Tongue (tissue), 2 donors: Measurements from ENCODE around the gene GMEB2. TPM values are rescaled to one million over a fixed set of nuclear protein-coding genes. Genes with fewer than 3 reads are reported as not detected.
"Not testable (repeated sequence)": the region's sequence is repeated elsewhere in the genome, so short reads cannot be mapped to it uniquely, and the experiment has no call there.

Experiments used
- DNase-seq: peaks from one replicate; pipeline ENCODE4 v3.0.0-alpha.2; 2015
- total RNA-seq: library from RNA; depleted of rRNA; stranded (reverse); fragments of >200 nt; gene quantifications from one replicate; pipeline ENCODE4 v1.2.3, GENCODE V29; 2014

Gene GMEB2
- total RNA-seq, 1 donor from 2014 or later = 9.9 TPM

DNA sequence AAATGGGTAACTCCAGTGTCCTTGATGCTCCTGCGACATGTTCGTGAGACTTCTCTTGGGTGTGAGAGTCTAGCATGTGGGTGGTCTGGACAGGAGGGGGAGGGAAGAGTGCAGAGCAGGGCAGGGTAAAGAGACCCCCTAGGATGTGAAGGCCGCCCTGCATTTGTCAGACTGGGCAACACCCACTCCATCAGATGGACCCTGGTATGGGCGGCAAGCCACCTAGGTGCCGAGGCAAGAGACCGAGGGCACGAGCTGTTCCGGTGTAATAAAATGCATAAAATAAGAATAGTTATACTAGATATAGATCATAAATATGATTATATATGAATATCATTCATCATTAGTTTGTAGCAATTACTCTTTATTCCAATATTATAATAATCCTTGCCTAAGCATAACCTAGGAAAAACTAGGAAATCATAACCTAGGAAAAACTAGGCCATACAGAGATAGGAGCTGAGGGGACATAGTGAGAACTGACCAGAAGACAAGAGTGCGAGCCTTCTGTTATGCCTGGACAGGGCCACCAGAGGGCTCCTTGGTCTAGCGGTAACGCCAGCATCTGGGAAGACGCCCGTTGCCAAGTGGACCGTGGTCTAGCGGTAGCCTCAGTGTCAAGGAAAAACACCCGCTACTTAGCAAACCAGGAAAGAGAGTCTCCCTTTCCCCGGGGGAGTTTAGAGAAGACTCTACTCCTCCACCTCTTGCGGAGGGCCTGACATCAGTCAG, 12.9 kb downstream of the GMEB2 start:
- not testable (repeated sequence) for DNase-seq

DNA sequence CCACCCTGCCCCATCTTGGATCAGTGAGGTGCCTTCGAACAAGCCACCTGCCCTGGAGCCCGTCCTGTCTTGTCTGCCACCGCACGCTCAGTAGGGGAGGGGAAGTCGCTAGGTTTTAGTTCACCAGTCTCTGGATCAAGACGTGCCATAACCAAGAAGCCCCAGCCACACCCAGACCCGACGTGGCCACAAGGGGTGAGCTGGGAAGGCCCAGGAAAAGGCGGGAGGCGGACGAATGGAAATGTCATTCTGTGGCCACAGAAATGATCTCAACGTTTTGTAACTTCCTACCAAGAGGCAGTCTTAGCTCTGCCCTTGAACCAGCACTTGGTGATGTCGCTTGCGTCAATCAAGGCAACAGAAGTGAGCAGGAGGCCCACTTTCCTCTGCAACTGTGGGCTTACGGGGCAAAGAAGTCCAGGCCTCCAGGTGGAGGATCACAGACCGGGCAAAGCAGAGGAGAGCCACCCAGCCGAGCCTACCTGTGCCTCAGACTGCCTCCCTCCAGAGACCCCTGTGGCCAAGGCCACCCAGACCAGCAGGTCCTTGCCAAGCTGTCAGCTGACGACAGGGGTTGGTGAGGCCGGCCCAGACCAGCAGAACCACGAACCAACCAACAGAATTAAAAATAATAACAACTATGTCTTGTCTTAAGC, 14.5 kb downstream of the GMEB2 start:
- no peak for DNase-seq

DNA sequence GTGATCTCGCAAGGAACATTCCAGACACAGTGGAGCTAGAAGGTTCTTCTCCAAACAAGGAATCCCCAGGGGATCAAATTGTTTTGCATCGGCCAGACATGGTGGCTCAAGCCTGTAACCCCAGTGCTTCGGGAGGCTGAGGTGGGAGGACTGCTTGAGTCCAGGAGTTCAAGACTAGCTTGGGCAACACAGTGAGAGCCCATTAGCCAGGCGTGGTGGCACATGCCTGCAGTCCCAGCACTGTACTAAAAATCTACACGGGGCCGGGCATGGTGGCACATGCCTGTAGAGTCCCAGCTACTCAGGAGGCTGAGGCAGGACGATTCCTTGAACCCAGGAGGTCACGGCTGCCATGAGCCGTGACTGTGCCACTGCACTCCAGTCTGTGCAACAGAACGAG, 15.3 kb downstream of the GMEB2 start:
- DNase-seq = no peak

DNA sequence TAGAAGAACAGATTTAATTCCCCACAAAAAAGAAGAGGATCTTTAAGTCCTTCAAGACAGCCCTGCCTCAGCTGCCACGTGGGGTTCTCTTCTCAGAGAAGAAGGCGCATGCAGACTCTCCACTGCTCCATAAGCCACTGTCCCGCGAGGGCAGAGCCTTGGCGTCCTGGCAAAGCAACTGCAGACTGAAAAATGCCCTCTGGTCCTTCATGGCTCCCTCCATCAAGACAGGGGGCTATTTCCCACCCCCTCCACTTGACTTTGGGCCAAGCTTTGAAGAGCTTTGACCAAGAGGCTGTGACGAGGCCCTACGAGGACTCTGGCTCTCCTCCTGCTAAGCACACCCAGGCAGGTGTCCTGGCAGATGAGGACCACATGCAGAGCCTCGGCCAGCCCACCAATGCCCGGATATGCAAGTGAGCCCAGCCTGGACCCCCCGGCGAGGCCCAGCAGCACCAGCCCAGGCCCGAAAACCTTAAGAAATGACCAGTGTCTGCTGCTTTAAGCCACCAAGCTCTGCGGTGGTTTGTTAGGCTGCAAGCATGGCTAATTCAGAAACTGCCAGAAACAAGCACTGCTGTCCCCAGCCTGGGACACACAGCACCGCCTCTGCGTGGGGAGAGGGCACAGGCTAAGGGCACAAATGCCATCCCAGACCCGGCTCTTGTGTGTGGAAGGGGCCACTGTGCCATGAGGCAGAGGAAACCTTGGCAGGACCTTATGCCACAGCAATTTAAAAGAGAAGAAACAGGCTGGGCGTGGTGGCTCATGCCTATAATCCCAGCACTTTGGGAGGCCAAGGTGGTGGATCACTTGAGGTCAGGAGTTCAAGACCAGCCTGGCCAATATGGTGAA, 16.1 kb downstream of the GMEB2 start:
- DNase-seq = no peak

DNA sequence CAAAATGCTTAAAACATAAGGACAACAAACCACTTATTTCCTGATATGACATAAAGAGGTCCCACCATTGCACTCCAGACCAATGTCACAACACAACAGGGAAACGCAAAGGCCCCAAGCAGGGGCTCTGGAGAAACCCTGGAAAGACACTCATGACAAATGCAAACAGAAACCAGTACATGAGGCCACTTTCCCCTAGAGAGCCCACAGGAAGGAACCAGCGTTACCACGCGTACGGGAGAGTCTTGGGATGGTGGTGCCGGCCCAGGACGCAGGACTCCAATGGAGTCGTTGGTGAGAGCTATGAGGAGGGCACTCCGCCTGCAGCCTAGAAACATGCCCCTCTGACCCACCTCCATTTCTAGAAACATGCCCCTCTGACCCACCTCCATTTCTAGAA, 20.2 kb downstream of the GMEB2 start:
- no peak for DNase-seq

DNA sequence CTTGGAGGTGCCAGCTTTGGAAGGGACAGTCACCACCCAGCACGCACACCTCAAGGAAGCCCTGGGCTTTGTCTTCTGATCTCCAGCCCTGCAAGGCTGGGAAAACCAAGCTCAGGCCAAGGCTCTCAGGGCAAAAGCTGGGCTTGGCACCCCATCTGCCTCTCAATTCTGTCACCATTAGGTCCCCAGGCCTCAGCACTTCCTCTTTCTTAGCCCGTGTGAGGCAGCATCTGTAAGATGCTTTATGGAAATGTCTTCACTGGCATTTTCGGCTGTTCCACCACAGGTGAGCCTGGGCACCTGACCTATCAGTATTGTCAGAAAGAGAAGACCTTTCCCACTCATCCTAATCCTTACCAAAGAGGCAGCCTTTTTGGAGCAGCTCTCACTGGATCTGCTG, 24.6 kb downstream of the GMEB2 start:
- no peak for DNase-seq

DNA sequence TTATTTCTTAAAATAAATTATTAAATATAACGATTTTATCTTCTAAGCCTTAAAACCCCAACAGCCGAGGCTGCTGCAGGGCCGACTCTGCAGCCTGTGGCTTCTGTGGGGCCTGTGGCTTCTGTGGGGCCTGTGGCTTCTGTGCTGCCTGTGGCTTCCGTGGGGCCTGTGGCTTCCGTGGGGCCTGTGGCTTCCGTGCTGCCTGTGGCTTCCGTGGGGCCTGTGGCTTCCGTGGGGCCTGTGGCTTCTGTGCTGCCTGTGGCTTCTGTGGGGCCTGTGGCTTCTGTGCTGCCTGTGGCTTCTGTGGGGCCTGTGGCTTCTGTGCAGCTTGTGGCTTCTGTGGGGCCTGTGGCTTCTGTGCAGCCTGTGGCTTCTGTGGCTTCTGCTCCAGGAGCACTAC, 25.2 kb downstream of the GMEB2 start:
- DNase-seq = not testable (repeated sequence)

- DNase-seq = no peak
These were observed 27.4 kb downstream of the GMEB2 start for GRCh38 chr20:63599396-63600050.

DNA sequence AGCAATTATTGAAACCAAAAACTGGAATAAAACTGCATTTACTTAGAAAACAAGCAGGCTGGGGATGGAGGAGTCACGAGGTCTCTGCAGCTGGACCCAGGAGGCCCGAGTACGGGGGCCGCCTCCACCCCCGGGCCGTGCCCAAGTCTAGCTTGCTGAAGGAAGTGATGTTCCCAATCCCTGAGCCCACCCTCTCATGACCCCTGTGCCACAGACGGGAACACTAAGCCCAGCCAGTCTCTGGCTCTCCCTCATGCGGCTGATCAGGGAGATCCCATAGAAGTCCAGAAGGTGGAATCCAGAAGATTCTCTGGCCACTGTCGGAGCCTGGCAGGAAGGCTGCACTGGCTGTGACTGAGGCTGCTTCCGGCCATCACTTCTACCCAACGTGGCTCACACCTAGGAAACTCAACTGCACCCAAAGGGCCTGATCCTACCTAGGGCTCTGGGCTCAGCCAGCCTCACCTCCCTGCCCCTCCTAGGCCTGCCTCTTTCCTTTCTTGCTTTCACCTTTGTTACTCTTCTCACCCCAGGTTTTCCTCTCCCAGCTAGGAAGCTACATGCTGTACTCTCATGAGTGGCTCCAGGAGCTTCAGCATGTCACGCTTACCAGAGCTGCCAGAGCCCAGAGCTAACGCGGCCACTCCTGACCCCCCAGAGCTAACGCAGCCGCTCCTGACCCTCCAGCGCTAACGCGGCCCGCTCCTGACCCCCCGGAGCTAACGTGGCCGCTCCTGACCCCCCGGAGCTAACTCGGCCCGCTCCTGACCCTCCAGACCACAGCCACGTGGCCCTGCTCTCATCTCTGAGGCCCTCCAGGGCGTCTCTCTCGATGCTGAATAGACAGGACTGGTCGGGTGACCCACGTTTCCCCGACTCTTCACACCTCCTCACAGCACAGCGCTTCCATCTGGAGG, 28.2 kb downstream of the GMEB2 start:
- no peak for DNase-seq

- no peak for DNase-seq
These were observed 29.0 kb downstream of the GMEB2 start for GRCh38 chr20:63597651-63598478.

DNA sequence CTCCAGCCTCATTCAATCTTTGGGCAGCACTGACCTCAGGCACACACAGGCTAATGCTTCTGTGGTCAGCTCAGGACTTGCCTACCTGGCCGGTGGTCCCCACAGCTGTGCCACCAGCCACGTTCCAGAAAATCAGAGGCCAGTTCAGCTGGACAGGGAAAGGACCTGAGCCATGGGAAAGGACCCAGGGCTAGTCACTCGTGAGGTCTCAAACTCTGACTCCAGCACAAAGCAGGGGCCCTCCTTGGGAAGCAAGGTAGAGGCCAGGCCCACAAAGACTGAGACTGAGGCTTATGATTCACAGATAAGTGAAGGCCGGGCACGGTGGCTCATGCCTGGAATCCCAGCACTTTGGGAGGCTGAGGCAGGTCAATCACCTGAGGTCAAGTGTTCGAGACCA, 30.5 kb downstream of the GMEB2 start:
- DNase-seq = no peak

GRCh38 chr20:63595416-63596127, 31.3 kb downstream of the GMEB2 start:
- DNase-seq = no peak

- no peak for DNase-seq
These were observed 32.8 kb downstream of the GMEB2 start for GRCh38 chr20:63594043-63594561.

- DNase-seq = no peak
These were observed 34.2 kb downstream of the GMEB2 start for GRCh38 chr20:63592661-63593060.

DNA sequence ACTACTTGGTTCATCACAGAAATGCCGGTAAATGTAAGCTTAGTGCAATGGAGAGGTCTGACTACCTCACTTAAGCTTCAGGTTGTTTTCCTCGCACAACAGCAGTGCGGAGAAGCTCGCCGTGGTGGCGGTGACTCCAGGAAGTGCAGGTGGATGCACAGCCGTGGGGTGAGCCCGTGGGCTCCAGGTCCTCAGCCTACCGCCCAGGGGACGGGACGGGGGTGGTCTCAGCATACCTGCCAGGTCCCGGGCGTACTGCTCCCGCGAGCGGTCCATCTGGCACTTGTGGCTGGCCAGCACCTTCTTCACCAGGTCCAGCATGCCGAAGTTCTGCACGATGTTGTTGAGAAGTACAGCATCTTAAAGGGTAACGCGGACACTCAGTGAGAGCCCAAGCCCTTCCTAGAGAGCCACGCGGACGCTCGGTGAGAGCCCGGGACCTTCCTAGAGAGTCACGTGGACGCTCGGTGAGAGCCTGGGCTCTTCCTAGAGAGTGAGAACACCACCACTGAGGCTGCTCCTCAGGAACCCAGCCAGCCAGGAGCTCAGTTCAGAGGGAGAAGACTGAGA, 35.0 kb downstream of the GMEB2 start:
- no peak for DNase-seq

DNA sequence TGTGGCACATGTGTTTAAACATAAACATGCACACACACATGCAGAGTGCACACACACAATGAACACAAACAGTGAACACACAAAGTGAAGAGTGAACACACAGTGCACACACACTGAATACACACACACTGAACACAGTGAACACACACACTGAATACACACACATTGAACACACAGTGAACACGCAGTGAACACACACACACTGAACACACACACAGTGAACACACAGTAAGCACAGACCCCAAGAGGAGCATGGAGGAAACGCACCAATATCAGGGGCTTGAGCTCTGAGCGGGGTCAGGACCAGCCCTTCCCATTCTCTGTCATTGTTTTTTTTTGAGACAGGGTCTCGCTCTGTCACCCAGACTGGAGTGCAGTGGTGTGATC, 35.8 kb downstream of the GMEB2 start:
- no peak for DNase-seq

DNA sequence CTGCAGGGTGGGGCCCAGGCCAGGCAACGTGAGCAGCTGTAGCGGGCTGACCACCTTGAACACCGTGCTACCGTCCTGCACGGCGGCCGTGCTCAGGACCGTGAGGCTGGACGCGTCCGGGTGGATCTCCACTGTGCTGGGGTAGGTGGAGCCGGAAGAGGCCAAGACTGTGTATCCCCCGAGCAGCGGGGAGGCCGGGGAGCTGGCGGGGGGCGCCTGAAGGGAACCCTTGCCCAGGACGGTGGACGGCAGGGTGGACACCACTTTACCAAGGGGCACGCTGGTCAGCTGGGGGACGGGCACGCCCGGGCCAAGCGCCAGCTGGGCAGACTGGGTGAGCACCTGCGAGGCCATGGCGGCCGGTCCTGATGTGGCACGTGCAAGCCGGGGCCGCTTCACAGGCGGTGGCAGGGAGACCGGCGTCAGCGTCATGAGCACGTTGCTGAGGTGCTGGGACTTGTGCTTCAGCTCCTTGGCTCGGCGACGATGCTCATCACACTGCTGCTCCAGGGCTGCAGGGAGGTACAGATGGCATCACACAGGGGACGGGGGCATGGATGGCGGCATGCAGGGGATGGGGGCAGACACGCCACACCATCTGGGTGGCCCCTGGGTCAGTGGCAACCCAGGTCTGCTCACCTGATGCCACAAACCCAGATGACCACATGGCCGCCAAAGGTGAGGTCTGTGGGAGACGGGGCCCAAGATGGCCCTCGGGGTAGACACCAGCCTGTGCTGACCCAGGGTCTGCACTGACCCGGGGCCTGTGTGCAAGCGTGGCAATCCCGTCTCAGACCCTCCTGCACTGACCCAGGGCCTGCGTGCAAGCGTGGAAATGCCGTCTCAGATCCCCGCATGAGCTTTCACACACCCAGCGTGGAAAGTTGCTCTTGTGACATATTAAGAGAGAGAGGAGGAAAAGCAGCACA, 36.4 kb downstream of the GMEB2 start:
- no peak for DNase-seq
